Panc1 (cell line): Measurements from ENCODE around the gene SHLD1. TPM values are rescaled to one million over a fixed set of nuclear protein-coding genes. Genes with fewer than 3 reads are reported as not detected.

Experiments used
- ATAC-seq: fragments of 200-7000 bp; cut with Tn5 transposase; 2 replicates; pipeline ENCODE4 v1.9.1; 2020; ENCODE audit warnings: mild to moderate bottlenecking, moderate library complexity
- BruUV-seq: library from RNA; stranded (reverse); fragments of 400-500 nt; replicated peaks from 2 replicates; lab custom pipeline; 2021; lab: Mats Ljungman, UMichigan
- CTCF ChIA-PET: fragments of 300-600 bp; sonication (Branson Sonifier 250); formaldehyde crosslinking; loops from one replicate; lab custom pipeline; 2022; ENCODE audit warnings: antibody characterized with exemption; lab: Charles Lee
- POLR2A ChIA-PET: fragments of 300-600 bp; sonication (Branson Sonifier 250); formaldehyde crosslinking; loops from one replicate; lab custom pipeline; 2022; ENCODE audit warnings: antibody characterized with exemption; lab: Charles Lee
- DNase-seq: peaks from one replicate; pipeline ENCODE4 v3.0.0-alpha.2; 2010; ENCODE audit warnings: low read depth, low spot score
- H3K27ac ChIP-seq: 2 replicates; pipeline ENCODE4 v1.5.1; 2011; ENCODE audit warnings: mild to moderate bottlenecking, low read length, inconsistent platforms
- H3K27me3 ChIP-seq: fragments of 200-500 bp; sonication (Bioruptor generic); 2 replicates; pipeline ENCODE4 v1.6.0; 2014; ENCODE audit warnings: low read length, inconsistent platforms; ENCODE audit not compliant: control insufficient read depth, insufficient read depth
- H3K36me3 ChIP-seq: fragments of 200-500 bp; sonication (Bioruptor generic); 2 replicates; pipeline ENCODE4 v1.5.1; 2014; ENCODE audit warnings: inconsistent platforms, mild to moderate bottlenecking, low read length, moderate library complexity; ENCODE audit not compliant: control insufficient read depth, insufficient read depth
- H3K4me1 ChIP-seq: 2 replicates; pipeline ENCODE4 v1.5.1; 2011; ENCODE audit warnings: inconsistent platforms, mild to moderate bottlenecking, low read length, moderate library complexity; ENCODE audit not compliant: control insufficient read depth, insufficient read depth
- H3K4me3 ChIP-seq, 2 experiments: 2 replicates each; pipeline ENCODE4 v1.5.1; 2011 to 2012; ENCODE audit warnings: low read depth in 2 of 2, low read length in 2 of 2, mild to moderate bottlenecking in 2 of 2, inconsistent platforms in 1 of 2, moderate library complexity in 1 of 2
- H3K9me3 ChIP-seq: fragments of 200-500 bp; sonication (Bioruptor generic); 2 replicates; pipeline ENCODE4 v1.5.1; 2014; ENCODE audit warnings: low read depth, mild to moderate bottlenecking, inconsistent platforms, low read length, moderate library complexity; ENCODE audit not compliant: control insufficient read depth, insufficient read depth
- CTCF ChIP-seq: fragments of 450-650 bp; IDR thresholded peaks from 2 replicates; pipeline ENCODE4 v1.5.1; 2017; ENCODE audit warnings: mild to moderate bottlenecking
- POLR2AphosphoS5 ChIP-seq: IDR thresholded peaks from 2 replicates; pipeline ENCODE4 v1.6.1; 2012; ENCODE audit warnings: mild to moderate bottlenecking, low read depth, low read length, moderate library complexity
- REST ChIP-seq, 2 experiments: IDR thresholded peaks; 2 replicates each; pipeline ENCODE4 v1.6.1; 2011 to 2012; ENCODE audit warnings: low read depth in 2 of 2, control low read depth in 1 of 2, low read length in 1 of 2, mild to moderate bottlenecking in 1 of 2, moderate library complexity in 1 of 2; ENCODE audit not compliant: insufficient read depth in 1 of 2
- SIN3A ChIP-seq: IDR thresholded peaks from 2 replicates; pipeline ENCODE4 v1.6.1; 2012; ENCODE audit warnings: low read depth, mild to moderate bottlenecking, low read length, moderate library complexity, borderline replicate concordance; ENCODE audit not compliant: insufficient read depth
- TCF7L2 ChIP-seq: IDR thresholded peaks from 2 replicates; pipeline ENCODE4 v1.6.1; 2011; ENCODE audit warnings: mild to moderate bottlenecking, low read depth, low read length, inconsistent platforms
- in situ Hi-C: cut with HindIII; loops from 2 replicates; pipeline ENCODE4 v1.10.0; 2016; ENCODE audit warnings: low sequenced_read_pairs, low pct_unique_long_range_greater_than_20kb
- intact Hi-C: fragments of 100-400 bp; cut with micrococcal nuclease; formaldehyde crosslinking; loops from one replicate; pipeline ENCODE4 v1.10.0; 2022; ENCODE audit not compliant: unreplicated experiment
- total RNA-seq: library from RNA; stranded (reverse); gene quantifications from one replicate; pipeline ENCODE4 v1.2.1, GENCODE V29; 2021; ENCODE audit not compliant: unreplicated experiment

Gene SHLD1
- total RNA-seq, 1 experiment from 2014 or later: 4.3 TPM

GRCh38 chr20:5835871-5836270 is 85.7 kb downstream of the SHLD1 start:
- DNase-seq (no peak), ATAC-seq (no peak)
- in situ Hi-C loops (no loop called here), intact Hi-C loops (no loop called here)
- BruUV-seq: no TSS peak
- H3K27me3 ChIP-seq: no peaks in the 10 kb centered on the region
- no peak overlapping the region for H3K4me3 ChIP-seq
- POLR2A ChIA-PET: no interaction called here
- no peaks in the 10 kb centered on the region for H3K4me1 ChIP-seq
- no peak overlapping the region for H3K27ac ChIP-seq
- no peaks in the 10 kb centered on the region for H3K9me3 ChIP-seq
- CTCF ChIA-PET: no interaction called here
- H3K36me3 ChIP-seq: no peaks in the 10 kb centered on the region
- no peak for TF ChIP-seq TCF7L2

DNA sequence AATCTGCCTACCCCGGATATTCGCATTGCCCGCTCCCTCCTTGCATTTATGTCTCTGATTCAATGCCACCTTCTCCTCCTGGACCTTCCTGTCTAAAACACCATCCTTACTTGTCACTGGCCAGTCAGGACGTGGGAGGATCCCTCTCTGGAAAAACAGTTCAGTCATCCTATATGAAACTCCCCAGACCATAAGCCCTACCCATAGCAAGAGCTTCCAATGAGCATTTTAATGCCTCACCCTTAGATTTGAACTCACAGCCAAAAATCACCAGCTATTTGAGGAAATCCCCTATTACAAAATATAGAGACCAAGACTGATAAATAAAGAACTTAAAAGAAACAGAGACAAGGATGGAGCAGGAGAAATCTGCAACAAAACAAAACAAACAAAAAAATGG is 86.4 kb downstream of the SHLD1 start:
- no peaks in the 10 kb centered on the region for H3K4me1 ChIP-seq
- POLR2A ChIA-PET: no interaction called here
- peaks cover 3% of the 10 kb centered on the region; the same call in 1 of the 2 replicates for H3K27me3 ChIP-seq
- H3K9me3 ChIP-seq: no peaks in the 10 kb centered on the region
- CTCF ChIA-PET: no interaction called here
- DNase-seq: no peak
- ATAC-seq: no peak
- intact Hi-C loops (no loop called here), in situ Hi-C loops (no loop called here)
- TF ChIP-seq REST (IDR thresholded peaks at IDR 0.05; ENCODE audit: insufficient read depth in 1 of 2, low read depth in 2 of 2, low read length in 1 of 2) (no peak), SIN3A (no peak), TCF7L2 (no peak), CTCF (no peak), POLR2AphosphoS5 (no peak)
- H3K36me3 ChIP-seq: no peaks in the 10 kb centered on the region
- H3K27ac ChIP-seq: no peak overlapping the region
- no peak overlapping the region for H3K4me3 ChIP-seq
- no TSS peak for BruUV-seq

DNA sequence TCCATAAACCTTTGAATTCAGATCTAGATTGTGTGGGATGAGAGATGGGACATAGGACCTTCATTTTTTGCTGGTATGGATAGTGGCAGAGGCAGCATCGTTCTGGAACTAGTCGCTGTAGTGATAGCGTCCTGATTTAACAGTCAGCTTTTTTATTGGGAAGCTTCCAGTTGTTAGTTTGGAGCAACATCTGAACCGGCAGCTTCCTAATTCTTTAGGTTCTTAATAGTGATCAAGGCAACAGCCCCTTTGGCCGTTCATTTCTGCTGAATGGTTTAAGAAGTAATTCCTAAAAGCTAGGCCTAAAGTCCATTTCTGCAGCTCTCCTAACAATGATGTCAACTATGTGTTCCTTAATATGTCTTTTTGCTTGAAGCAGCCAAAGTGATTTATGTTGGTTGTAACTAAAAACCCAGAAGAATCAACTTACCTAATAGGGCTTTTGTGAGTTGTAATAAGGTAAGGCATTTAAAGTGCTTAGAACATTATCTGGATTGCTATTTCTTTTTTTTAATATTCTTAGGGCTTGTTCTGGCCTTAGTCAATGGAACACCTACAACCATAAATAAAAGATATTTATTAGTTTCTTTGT is 90.3 kb downstream of the SHLD1 start:
- CTCF ChIA-PET: no interaction called here
- in situ Hi-C loops: no loop called here
- Histone ChIP-seq H3K27ac (no peak overlapping the region), H3K36me3 (no peaks in the 10 kb centered on the region), H3K27me3 (peaks cover 5% of the 10 kb centered on the region; the same call in 1 of the 2 replicates), H3K9me3 (no peaks in the 10 kb centered on the region), H3K4me1 (no peaks in the 10 kb centered on the region), H3K4me3 (no peak overlapping the region)
- TF ChIP-seq REST (IDR thresholded peaks at IDR 0.05; ENCODE audit: insufficient read depth in 1 of 2, low read depth in 2 of 2, low read length in 1 of 2) (no peak), POLR2AphosphoS5 (no peak), SIN3A (no peak), CTCF (no peak), TCF7L2 (no peak)
- no TSS peak for BruUV-seq
- ATAC-seq (no peak), DNase-seq (no peak)
- POLR2A ChIA-PET: no interaction called here
- intact Hi-C loops: no loop called here
